Loucy (cell line): ENCODE data around the gene BARHL2.

Experiments used
- CTCF ChIP-seq: fragments of 200-600 bp; sonication (generic); conservative IDR thresholded peaks from 2 replicates; pipeline ENCODE4 v1.5.1; 2014; ENCODE audit warnings: mild to moderate bottlenecking, antibody characterized with exemption, low read length
- EZH2phosphoT487 ChIP-seq: fragments of 200-600 bp; IDR thresholded peaks from 2 replicates; pipeline ENCODE4 v1.6.1; 2018; ENCODE audit warnings: antibody characterized with exemption, mild to moderate bottlenecking, moderate library complexity, borderline replicate concordance

DNA sequence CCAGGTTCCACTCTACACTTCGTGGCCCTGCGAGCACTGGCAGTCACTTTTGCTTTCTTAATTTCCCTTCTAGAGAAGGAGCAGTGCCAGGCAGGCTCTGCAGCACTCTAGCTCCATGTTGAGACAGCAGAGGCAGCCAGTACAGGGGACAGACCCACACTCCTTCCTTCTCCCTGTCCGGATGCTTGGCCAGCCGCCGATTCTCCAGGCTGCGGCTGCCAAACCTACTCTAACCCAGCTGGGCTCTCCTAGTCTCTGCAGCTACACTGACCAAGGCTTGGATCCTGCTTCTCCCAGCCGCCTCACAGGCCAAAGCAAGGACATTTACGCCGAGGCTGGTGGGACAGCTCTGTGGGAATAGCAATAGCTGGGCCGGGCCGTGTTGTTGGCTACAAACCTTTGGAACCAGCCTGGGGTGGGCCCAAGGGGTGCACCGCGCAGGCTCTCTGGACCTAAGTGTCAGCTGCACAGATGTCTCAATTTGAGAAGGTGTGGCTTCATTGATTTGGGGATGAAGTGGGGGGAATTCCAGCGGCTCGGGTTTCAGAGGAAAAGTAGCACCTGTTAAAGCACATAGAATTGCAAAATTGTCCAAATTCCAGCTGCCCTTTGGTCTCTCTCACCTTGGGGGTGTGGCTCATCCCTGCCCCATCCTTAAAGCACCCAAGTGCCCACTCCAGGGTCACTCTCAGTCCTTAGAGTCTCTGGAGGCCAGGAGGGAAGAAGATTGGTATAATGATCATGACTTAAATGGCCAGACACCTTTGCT is 3.2 kb downstream of the BARHL2 start:
- no peak for TF ChIP-seq CTCF
- TF ChIP-seq EZH2phosphoT487 = no peak
